ENCODE measurements around the gene TARS1.
A peak's percentile ranks its signal among the peaks of the same experiment; 100 is the strongest.

TARS1 gene

DNA sequence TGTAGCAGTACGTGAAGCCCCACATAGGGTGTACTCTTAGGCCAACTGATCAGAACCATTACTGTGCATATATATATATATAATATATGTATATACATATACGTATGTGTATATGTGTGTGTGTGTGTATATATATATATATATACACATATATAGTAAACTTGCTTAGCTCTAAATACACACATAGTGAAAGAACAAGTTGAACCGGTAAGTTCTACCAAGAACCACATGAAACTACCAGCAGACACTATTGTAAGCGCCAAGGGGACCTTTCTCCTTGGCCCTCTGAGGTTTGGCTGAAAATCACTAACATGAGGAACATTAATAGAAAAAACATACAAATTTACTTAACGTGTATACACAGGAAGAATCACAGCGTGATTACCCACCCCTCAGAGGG, 1.8 kb upstream of the TARS1 start:
- H3K27ac ChIP-seq (ENCODE audit: insufficient read depth in 1 of 2, low read depth in 1 of 2, low read length in 2 of 2, poor library complexity in 1 of 2, severe bottlenecking in 2 of 2): peak overlapping the region in 1 of 2 experiments; percentile 98
- peak overlapping the region in 3 of 7 experiments; percentile 96 to 100 (median 97) for H3K4me3 ChIP-seq (ENCODE audit: control insufficient read depth in 1 of 7, extremely low read depth in 1 of 7, insufficient read depth in 4 of 7, low read depth in 2 of 7, low read length in 6 of 7)
- H3K36me3 ChIP-seq (ENCODE audit: control insufficient read depth in 4 of 4, insufficient read depth in 4 of 4, low read length in 3 of 4): no peaks in the 10 kb centered on the region
- no peaks in the 10 kb centered on the region for H3K27me3 ChIP-seq (replicated peaks in 2 of 5; ENCODE audit: control insufficient read depth in 4 of 5, insufficient read depth in 5 of 5, low read length in 4 of 5)
- POLR2A ChIA-PET: no interaction called here
- CTCF ChIA-PET: interaction anchor here (1.3 to 1.5 kb wide), 2 partner anchors 100 to 531 kb away, joined by 3 to 4 read pairs; no protein-coding TSS in a partner anchor
- no peak for DNase-seq
- 100% methylated on average over 1 of the region's 6 CpGs for WGBS (ENCODE audit: insufficient coverage)
- peaks cover 12 to 34% (median 19%) of the 10 kb centered on the region in 4 experiments for H3K4me1 ChIP-seq (ENCODE audit: control extremely low read depth in 1 of 4, control insufficient read depth in 4 of 4, insufficient read depth in 4 of 4, low read length in 3 of 4)
- H3K9me3 ChIP-seq (ENCODE audit: control extremely low read depth in 1 of 5, control insufficient read depth in 4 of 5, insufficient read depth in 2 of 5, low read depth in 1 of 5, low read length in 4 of 5): no peaks in the 10 kb centered on the region

DNA sequence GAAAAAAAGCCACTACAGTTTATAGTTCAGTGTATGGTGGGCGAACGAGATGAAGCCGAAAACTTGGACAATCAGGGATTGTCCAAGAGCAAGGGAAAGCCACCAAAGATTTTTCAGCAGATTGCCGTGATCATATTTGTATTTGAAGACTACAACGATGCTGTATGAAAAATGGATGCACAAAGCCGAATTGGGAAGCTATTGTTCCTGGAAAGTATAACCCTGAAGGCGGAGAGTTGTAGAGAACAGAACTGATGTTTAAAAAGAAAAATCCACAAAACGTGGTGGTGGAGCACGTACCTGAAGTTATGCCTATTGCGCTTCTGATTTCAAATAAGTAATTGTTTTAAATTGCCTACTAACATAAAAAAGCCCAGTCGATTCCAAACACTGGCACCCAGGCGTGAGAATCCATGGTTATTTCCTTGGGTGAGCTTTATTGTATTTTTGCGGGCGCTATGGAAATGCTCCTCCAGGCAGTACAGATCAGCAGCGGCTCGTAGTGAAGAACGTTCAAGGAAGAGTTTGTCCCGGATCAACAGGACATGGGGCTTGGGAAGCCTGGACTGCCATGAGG, 772 bp upstream of the TARS1 start:
- Histone ChIP-seq H3K4me1 (ENCODE audit: control extremely low read depth in 1 of 4, control insufficient read depth in 4 of 4, insufficient read depth in 4 of 4, low read length in 3 of 4) (peaks cover 12 to 34% (median 19%) of the 10 kb centered on the region in 4 experiments), H3K27me3 (replicated peaks in 2 of 5; ENCODE audit: control insufficient read depth in 4 of 5, insufficient read depth in 5 of 5, low read length in 4 of 5) (no peaks in the 10 kb centered on the region), H3K36me3 (ENCODE audit: control insufficient read depth in 4 of 4, insufficient read depth in 4 of 4, low read length in 3 of 4) (peaks cover 0 to 7% (median 4%) of the 10 kb centered on the region in 4 experiments), H3K9me3 (ENCODE audit: control extremely low read depth in 1 of 5, control insufficient read depth in 4 of 5, insufficient read depth in 2 of 5, low read depth in 1 of 5, low read length in 4 of 5) (no peaks in the 10 kb centered on the region), H3K27ac (ENCODE audit: insufficient read depth in 1 of 2, low read depth in 1 of 2, low read length in 2 of 2, poor library complexity in 1 of 2, severe bottlenecking in 2 of 2) (peak overlapping the region; percentile 90 to 98), H3K4me3 (ENCODE audit: control insufficient read depth in 1 of 7, extremely low read depth in 1 of 7, insufficient read depth in 4 of 7, low read depth in 2 of 7, low read length in 6 of 7) (peak overlapping the region; percentile 72 to 100 (median 96))
- WGBS (ENCODE audit: insufficient coverage): 6% methylated on average over 7 of the region's 18 CpGs
- ChIA-PET POLR2A (no interaction called here), CTCF (interaction anchor here (0.9 to 1.5 kb wide), 3 partner anchors 8 to 530 kb away, joined by 3 to 5 read pairs (median 4); no protein-coding TSS in a partner anchor)
- no peak for DNase-seq

- no peaks in the 10 kb centered on the region for H3K27me3 ChIP-seq (replicated peaks in 2 of 5; ENCODE audit: control insufficient read depth in 4 of 5, insufficient read depth in 5 of 5, low read length in 4 of 5)
- peaks cover 8 to 22% (median 17%) of the 10 kb centered on the region in 4 experiments for H3K36me3 ChIP-seq (ENCODE audit: control insufficient read depth in 4 of 4, insufficient read depth in 4 of 4, low read length in 3 of 4)
- peak overlapping the region; percentile 90 to 98 for H3K27ac ChIP-seq (ENCODE audit: insufficient read depth in 1 of 2, low read depth in 1 of 2, low read length in 2 of 2, poor library complexity in 1 of 2, severe bottlenecking in 2 of 2)
- WGBS (ENCODE audit: insufficient coverage): 2% methylated on average over 22 of the region's 22 CpGs
- peak overlapping the region; percentile 72 to 100 (median 96) for H3K4me3 ChIP-seq (ENCODE audit: control insufficient read depth in 1 of 7, extremely low read depth in 1 of 7, insufficient read depth in 4 of 7, low read depth in 2 of 7, low read length in 6 of 7)
- peaks cover 12 to 34% (median 19%) of the 10 kb centered on the region in 4 experiments for H3K4me1 ChIP-seq (ENCODE audit: control extremely low read depth in 1 of 4, control insufficient read depth in 4 of 4, insufficient read depth in 4 of 4, low read length in 3 of 4)
- ChIA-PET POLR2A (no interaction called here), CTCF (interaction anchor here (1.4 kb wide), 1 partner anchor 18 kb away, joined by 5 read pairs; no protein-coding TSS in a partner anchor)
- DNase-seq: peak; percentile 44 to 68 (median 56)
- H3K9me3 ChIP-seq (ENCODE audit: control extremely low read depth in 1 of 5, control insufficient read depth in 4 of 5, insufficient read depth in 2 of 5, low read depth in 1 of 5, low read length in 4 of 5): no peaks in the 10 kb centered on the region
Observed at GRCh38 chr5:33441241-33442177, 744 bp downstream of the TARS1 start.

GRCh38 chr5:33444542-33444941, 3.8 kb downstream of the TARS1 start:
- no peaks in the 10 kb centered on the region for H3K9me3 ChIP-seq (ENCODE audit: control extremely low read depth in 1 of 5, control insufficient read depth in 4 of 5, insufficient read depth in 2 of 5, low read depth in 1 of 5, low read length in 4 of 5)
- CTCF ChIA-PET: no interaction called here
- peaks cover 8 to 42% (median 27%) of the 10 kb centered on the region in 4 experiments for H3K36me3 ChIP-seq (ENCODE audit: control insufficient read depth in 4 of 4, insufficient read depth in 4 of 4, low read length in 3 of 4)
- DNase-seq: no peak
- no peak overlapping the region for H3K4me3 ChIP-seq (ENCODE audit: control insufficient read depth in 1 of 7, extremely low read depth in 1 of 7, insufficient read depth in 4 of 7, low read depth in 2 of 7, low read length in 6 of 7)
- POLR2A ChIA-PET: interaction anchor here (0.7 kb wide), 1 partner anchor 526 kb away, joined by 5 read pairs; no protein-coding TSS in a partner anchor
- H3K4me1 ChIP-seq (ENCODE audit: control extremely low read depth in 1 of 4, control insufficient read depth in 4 of 4, insufficient read depth in 4 of 4, low read length in 3 of 4): peaks cover 9 to 28% (median 15%) of the 10 kb centered on the region in 4 experiments
- 94% methylated on average over 4 of the region's 4 CpGs for WGBS (ENCODE audit: insufficient coverage)
- no peak overlapping the region for H3K27ac ChIP-seq (ENCODE audit: insufficient read depth in 1 of 2, low read depth in 1 of 2, low read length in 2 of 2, poor library complexity in 1 of 2, severe bottlenecking in 2 of 2)
- no peaks in the 10 kb centered on the region for H3K27me3 ChIP-seq (replicated peaks in 2 of 5; ENCODE audit: control insufficient read depth in 4 of 5, insufficient read depth in 5 of 5, low read length in 4 of 5)

- no peak overlapping the region for H3K27ac ChIP-seq (ENCODE audit: insufficient read depth in 1 of 2, low read depth in 1 of 2, low read length in 2 of 2, poor library complexity in 1 of 2, severe bottlenecking in 2 of 2)
- H3K27me3 ChIP-seq (replicated peaks in 2 of 5; ENCODE audit: control insufficient read depth in 4 of 5, insufficient read depth in 5 of 5, low read length in 4 of 5): no peaks in the 10 kb centered on the region
- H3K4me1 ChIP-seq (ENCODE audit: control extremely low read depth in 1 of 4, control insufficient read depth in 4 of 4, insufficient read depth in 4 of 4, low read length in 3 of 4): peaks cover 5 to 21% (median 11%) of the 10 kb centered on the region in 4 experiments
- POLR2A ChIA-PET: interaction anchor here (0.6 kb wide), 1 partner anchor 844 kb away, joined by 4 read pairs; no protein-coding TSS in a partner anchor
- H3K36me3 ChIP-seq (ENCODE audit: control insufficient read depth in 4 of 4, insufficient read depth in 4 of 4, low read length in 3 of 4): peaks cover 14 to 49% (median 36%) of the 10 kb centered on the region in 4 experiments
- H3K9me3 ChIP-seq (ENCODE audit: control extremely low read depth in 1 of 5, control insufficient read depth in 4 of 5, insufficient read depth in 2 of 5, low read depth in 1 of 5, low read length in 4 of 5): no peaks in the 10 kb centered on the region
- no peak overlapping the region for H3K4me3 ChIP-seq (ENCODE audit: control insufficient read depth in 1 of 7, extremely low read depth in 1 of 7, insufficient read depth in 4 of 7, low read depth in 2 of 7, low read length in 6 of 7)
- CTCF ChIA-PET: no interaction called here
- DNase-seq: no peak
Observed at GRCh38 chr5:33445798-33446197, 5.0 kb downstream of the TARS1 start.

DNA sequence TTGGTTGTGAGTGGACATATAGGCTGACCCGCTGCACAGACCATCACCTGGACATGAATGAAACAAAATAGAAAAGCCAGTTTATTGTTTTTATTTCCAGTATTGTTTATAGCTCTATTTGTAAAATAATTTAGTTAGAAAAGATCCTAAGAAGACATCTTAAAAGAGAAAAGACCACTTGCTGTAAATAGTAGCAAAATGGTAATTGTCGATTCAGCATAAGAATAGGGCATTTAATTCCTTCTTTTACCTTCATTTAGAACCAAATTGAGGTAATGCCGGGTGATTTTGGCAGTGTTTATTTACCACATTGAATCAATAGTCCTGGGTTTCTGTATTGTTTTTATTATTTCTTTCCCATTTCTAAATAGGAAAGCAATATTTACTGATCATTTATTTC, 7.4 kb downstream of the TARS1 start:
- DNase-seq: no peak
- Histone ChIP-seq H3K27me3 (replicated peaks in 2 of 5; ENCODE audit: control insufficient read depth in 4 of 5, insufficient read depth in 5 of 5, low read length in 4 of 5) (no peaks in the 10 kb centered on the region), H3K4me1 (ENCODE audit: control extremely low read depth in 1 of 4, control insufficient read depth in 4 of 4, insufficient read depth in 4 of 4, low read length in 3 of 4) (peaks cover 0 to 4% (median under 1%) of the 10 kb centered on the region in 4 experiments), H3K4me3 (ENCODE audit: control insufficient read depth in 1 of 7, extremely low read depth in 1 of 7, insufficient read depth in 4 of 7, low read depth in 2 of 7, low read length in 6 of 7) (no peak overlapping the region), H3K9me3 (ENCODE audit: control extremely low read depth in 1 of 5, control insufficient read depth in 4 of 5, insufficient read depth in 2 of 5, low read depth in 1 of 5, low read length in 4 of 5) (no peaks in the 10 kb centered on the region), H3K27ac (ENCODE audit: insufficient read depth in 1 of 2, low read depth in 1 of 2, low read length in 2 of 2, poor library complexity in 1 of 2, severe bottlenecking in 2 of 2) (no peak overlapping the region), H3K36me3 (ENCODE audit: control insufficient read depth in 4 of 4, insufficient read depth in 4 of 4, low read length in 3 of 4) (peaks cover 14 to 62% (median 44%) of the 10 kb centered on the region in 4 experiments)
- CTCF ChIA-PET: interaction anchor here (1.2 kb wide), 1 partner anchor 8 kb away, joined by 3 read pairs; no protein-coding TSS in a partner anchor
- no CpG with 5 or more reads among the region's 3 CpGs for WGBS (ENCODE audit: insufficient coverage)
- POLR2A ChIA-PET: no interaction called here
